CD4-positive, alpha-beta T cell treated with Interleukin-12 subunit alpha and Interleukin-12 subunit beta, for 1 hour (primary cell): ENCODE measurements around the gene UPF1.

Experiments
- DNase-seq: peaks from one replicate; pipeline ENCODE4 v3.0.0-alpha.2; 2020

UPF1 gene

DNA sequence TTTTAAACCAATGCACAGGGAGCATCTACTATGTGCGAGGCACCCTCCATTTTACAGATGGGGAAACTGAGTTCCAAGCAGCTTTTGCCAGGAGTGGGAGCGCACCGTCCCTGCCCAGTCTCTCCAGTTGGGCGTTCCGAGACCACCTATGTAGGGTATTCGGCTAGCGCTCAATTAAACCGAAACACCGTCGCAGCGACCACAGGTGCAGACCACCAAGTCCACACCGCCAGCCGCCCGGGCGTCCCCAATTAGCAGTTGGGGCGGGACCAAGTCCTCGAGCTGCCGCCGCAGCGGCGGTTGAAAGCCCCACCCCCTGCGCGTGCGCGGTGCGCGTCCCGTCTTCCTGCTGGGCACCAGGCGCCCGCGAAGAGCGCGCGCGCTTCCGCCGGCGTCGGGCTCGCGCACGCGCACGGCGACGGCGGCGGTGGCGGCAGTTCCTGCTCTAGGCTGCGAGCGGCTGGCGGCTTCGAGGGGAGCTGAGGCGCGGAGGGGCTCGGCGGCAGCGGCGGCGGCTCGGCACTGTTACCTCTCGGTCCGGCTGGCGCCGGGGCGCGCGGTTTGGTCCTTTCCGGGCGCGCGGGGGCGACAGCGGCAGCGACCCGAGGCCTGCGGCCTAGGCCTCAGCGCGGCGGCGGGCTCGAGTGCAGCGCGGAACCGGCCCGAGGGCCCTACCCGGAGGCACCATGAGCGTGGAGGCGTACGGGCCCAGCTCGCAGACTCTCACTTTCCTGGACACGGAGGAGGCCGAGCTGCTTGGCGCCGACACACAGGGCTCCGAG is at the start of gene UPF1:
UPF1 (plus strand) TSS at position 436 of the 782 bp plus-strand sequence; CDS start at position 687, 251 bp downstream.
- peak; percentile 97 for DNase-seq

DNA sequence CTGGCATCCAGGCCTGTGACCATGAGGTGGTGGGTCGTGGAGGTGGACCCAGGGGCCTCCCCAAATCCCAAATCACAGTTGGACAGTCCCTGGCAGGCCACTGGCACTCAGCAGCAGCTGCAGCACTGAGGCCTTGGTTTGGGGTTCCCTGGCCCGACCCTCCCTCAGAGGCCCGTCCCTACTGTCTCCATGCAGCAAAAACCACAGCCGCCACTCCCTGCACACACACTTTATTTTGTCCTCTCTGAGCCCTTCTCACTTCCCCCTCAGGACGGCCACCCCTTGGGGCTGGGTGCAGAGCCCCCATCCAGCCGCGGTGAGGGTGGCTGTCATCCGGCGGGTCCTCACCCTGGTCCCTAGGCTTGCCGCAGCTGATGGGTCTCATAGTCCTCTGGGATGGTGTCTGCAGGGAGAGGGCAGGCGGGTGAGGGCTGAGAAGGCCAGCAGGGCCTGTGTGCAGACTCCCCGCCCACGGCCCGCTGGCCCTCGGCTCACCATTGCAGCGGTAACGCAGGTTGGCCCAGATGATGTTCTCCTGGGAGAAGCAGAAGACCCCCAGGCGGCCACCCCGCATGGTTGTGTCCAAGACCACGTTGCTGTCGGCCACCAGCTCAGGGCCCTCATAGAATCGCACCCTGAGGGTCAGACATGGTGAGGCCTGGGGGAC is 49.1 kb upstream of the UPF1 start:
- DNase-seq: no peak

DNA sequence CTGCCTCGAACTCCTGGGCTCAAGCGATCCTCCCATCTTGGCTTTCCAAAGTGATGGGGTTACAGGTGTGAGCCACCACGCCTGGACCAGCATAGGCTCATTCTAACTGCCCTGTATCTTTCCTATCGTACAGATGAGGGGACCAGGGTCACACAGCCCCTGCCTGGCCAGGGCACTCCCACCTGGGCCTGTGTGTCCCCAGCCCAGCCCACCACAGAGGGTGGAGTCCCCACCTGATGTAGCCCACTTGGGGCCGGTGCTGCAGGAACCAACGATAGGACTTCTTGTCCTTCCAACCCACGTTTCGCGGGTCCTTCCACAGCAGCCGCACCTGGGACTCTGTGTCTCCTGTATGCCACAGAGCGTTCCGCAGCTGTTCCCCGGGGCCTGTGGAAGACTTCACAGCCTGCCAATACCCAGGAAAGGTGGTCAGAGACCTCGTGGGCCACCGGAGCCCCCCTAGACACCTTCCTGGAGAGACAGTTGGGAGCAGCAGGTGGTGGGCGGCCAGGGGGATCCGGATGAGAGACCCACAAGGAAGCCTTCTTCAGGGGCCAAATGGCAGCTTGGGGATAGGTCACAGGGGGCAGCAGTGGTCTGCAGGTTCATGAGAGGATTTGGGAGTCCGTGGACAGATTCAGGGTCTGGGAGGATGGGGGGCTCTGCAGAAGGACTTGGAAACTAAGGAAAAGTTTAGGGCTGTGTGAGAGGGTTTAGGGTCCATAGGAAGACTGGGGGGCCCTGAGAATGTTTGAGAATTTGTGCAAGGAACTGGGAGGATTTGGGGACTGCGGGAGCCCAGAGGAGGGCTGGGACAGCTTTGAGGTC is 47.6 kb upstream of the UPF1 start:
- no peak for DNase-seq

DNA sequence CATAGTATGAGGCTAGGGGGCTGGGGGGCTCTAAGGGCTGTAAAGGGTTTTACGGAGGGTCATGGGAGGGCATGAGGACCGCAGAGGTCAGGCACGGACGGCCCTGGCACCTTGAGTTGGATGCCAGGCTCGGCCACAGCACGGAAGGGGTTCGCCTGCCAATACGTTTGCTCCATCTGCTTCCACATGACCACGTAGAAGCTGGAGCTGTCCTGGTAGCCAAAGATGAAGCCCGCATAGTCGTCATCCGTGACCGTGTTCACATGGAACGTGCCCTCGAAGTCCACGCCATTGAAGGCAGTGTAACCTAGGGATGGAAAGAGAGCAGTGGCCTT is 47.0 kb upstream of the UPF1 start:
- no peak for DNase-seq

DNA sequence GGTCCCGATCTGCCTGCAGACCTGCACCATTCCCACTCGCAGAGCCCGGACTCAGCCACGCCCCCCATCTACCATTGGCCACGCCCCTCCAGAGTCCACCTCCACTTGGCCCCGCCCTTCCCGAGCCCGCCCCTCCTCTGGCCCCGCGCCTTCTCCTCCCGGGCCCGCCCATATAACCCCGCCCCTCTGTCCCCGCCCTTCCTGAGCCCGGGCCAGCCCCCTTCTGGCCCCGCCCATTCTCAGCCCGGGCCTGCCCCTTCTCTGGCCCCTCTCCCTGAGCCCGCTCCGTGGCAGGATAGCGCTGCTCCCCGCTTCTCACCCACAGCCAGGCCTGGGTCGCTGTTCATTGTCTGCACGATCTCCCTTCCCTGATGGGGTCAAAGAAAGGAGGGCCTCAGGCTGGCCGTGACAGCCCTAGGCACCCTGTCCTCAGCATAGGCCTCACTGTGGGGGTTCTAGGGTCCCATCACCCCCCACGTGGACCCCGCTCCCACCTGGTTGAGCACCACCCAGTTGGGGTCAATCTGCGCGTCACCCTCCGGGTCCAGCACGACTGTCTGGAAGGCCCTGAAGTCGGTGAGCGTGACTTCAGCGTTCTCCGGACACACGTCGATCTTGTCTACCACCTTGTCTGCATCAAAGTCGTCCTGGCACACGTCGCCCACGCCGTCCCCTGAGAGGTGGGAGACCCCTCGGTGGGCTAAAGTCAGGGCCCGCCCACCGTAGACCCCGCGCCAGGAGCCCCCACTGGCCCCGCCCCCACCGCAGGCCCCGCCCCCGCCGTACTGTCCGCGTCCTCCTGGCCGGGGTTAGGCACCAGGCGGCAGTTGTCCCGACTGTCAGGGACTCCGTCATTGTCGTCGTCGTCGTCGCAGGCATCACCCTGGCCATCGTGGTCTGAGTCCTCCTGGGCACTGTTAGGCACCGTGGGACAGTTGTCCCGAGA is 46.3 kb upstream of the UPF1 start:
- DNase-seq: peak; percentile 74

DNA sequence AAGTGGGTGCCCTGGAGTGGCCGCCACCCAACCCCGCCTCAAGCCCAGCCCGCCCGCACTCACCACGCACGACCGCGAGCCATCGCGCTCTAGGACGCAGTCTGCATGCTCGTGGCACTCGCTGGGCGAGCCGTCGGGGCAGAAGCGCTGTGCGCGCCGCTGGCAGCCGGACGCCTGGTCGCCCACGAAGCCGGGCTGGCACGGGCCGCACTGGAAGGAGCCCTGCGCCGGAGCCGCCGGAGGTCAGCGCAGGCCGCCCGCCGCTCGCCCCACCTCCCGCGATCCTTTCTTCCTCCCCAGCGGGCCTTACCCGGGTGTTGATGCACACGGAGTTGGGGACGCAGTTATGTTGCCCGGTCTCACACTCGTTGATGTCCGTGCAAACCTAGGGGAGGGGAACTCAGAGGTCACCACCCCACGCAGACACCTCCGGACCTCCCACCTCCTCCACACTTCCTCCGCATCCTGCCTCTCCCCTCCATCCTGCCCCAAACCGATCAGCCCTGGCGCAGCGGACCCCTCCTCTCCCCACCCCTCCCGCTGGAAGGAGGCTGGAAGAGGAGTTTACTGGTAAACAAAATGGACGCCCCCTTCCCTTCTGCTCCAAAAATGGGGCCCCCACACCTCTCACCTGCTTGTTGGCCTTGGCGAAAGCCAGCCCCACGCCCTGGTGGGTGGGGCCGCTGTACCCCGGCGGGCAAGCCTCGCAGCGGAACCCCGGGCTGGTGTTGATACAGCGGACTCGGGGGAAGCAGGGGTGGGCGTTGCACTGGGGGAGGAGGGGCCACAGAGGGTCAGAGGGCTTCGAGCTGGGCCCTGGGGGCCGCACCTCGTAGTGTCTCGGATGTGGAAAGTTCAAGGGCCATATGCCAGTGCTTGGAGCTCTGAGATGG is 43.0 kb upstream of the UPF1 start:
- DNase-seq: no peak

DNA sequence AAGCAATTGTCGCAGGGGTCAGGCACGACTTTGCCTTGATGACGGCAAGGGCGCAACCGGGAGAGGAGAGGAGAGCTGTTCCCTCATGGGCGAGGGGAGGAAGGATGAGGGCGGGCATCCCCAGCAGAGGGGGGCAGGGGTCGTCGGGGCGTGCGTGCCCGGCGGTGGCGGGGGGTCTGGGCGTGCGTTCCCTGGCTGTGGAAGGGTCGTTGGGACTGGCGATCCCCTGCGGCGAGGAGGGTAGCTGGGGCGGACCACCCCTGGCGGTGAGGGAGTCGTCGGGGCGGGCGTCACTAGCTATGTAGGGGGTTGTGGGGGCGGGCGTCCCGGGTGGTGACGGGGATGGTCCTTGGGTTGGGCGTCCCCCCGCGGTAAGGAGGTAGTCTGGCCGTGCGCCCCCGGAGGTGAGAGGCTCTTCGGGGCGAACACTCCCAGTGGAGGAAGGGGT is 42.3 kb upstream of the UPF1 start:
- DNase-seq: no peak

DNA sequence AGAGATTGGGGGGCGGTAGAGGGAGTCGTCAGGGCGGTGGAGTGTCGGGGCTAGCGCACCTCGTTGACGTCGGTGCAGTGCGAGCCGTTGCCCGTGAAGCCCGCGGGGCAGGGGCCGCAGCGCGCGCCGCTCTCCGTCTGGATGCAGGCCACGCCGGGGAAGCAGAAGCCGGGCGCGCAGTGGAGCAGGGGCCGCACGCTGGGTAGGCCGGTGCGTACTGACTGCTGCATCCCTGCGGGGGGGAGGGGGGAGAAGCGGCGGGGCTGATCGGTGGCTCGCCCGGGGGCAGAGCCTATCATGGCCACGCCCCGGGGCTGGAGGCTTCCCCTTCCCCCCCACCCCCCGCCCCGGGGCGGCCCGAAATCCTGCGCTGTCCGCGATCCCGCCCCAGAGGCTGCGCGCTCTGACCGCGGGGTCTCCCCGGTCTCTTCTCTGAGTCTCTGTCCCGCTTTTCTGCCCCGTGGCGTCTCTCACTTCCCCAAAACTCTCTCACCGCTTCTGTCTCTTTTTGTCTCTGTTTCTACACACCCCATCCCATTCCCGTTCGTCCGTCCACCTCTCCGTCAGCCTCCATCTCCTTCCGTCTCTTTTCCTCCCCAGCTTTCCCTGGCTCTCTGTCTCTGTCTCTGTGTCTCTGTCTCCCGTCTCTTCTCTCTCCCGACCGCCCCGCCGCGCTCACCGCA is 41.7 kb upstream of the UPF1 start:
- peak; percentile 34 for DNase-seq

DNA sequence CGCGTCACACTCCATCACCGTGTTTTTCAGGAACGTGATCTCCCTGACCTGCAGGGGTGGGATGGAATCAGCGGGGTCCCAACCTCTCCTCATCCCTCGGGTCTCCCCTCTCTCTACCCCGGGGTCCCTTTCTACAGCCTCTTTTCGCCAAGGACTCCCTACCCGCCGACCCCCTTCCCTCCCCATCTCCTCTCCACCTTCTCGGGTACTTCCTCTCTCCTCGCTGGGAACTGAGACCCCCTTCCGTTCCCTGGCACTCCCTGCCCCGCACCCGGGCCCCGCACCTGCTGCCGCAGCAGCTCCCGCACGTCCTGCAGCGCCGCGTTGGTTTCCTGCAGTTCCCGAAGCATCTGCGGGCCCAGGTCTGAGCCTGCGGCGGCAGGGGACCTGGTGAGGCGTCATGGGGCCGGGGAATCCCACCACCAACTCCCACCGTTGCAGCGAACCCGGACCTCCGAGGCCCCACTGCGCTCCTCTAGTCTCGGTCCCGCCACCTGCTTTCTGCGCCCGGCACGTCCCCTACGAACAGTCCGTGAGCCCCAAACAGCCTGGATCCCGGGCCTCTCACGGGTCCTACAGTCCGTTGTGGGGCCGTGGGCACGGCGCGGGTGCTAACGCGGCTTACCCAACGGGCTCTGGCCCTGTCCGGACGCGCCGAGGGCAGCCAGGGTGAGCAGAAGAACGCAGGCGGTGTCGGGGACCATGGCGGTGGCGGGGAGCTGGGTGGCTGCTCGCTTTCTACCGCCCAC is 41.0 kb upstream of the UPF1 start, which contains the start of gene COMP:
COMP (minus strand) TSS at position 740 of the 749 bp plus-strand sequence; CDS start at position 704, 36 bp downstream.
- no peak for DNase-seq

DNA sequence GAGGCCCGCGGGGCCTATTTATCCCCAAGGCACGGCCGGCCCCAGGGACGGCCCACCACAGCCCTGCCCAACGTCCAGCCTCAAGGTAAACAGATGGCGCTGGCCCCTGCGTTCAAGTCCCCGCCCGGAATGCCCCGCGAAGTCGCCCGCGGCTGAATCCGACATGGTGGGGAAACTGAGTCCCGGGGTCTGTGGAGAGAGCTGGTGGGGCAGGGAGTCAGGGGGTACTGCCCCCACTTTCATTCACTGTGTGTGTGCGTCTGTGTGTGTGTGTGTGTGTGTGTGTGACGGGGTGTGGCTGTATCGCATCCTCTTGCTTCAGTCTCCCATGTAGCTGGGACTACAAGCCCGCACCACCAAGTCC is 40.5 kb upstream of the UPF1 start:
- no peak for DNase-seq

DNA sequence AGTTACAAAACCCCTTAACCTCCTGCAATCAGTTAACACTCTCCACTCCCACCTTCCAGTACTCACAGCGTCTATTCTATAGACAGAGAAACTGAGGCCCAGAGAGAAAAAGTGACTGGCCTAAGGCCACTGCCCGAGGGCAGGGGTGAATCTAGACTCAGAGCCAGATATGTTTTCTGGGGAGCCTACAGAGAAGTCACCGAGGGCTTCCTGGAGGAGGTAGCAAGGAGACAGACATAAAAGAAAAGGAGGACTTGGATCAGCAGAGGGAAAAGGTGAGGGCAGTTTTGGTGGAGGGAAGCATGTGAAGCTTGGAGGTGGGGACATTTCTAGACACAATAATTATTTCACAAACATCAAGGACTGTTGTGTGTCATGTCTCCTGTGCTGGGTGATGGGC is 39.1 kb upstream of the UPF1 start:
- no peak for DNase-seq

DNA sequence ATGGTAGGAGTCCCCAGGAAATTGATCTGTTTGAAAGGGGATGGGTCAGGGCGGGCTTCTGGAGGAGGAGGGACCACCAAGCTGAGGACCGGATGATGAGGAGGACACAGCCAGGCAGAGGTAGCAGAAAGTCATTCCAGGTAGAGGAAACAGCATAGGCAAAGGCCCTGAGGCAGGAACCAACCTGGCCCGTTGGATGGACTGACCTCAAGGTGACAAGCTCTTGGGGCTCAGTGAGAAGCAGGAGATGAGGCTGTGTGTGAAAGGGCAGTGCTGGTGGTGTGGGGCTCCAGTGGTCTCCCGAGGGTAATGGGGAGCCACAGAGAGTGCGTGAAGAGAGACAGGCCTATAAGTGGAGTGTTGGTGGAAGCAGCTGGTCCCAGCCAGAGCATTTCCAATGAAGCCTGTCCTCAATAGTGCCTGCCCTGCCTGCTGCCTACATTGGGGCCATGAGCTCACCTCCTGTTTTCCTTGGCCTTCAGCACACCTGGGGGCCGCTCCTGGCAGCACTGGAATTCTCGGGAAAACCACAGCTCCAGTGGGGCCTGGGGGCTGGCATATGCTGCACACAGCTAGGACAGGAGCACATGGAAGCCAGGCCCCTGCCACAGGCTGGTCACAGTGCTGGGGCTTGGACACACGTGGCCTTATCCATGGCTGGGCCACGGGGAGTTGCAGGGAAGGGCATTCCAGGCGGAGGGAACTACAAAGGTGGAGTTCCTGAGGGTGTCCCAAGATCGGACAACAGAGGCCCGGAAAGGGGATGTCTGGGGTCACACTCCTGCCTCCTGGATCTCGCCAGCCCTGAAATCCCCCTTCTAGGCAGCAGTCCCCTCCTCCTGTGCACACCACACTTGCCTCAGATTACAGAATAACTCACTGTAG is 38.4 kb upstream of the UPF1 start:
- no peak for DNase-seq

DNA sequence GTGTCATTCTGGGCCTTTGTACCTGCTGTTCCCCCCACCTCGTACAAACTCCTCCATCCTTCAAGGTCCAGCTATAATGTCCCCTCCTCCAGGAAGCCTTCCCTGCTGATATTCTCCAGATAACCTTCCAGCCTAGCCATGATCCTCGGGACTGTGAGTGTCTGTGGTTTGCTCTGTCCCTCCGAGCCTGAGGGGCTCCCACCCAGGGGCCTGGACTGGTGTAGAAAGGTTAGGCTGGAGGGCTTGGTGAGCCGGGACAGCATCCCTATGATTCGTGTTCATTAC is 37.8 kb upstream of the UPF1 start:
- no peak for DNase-seq

DNA sequence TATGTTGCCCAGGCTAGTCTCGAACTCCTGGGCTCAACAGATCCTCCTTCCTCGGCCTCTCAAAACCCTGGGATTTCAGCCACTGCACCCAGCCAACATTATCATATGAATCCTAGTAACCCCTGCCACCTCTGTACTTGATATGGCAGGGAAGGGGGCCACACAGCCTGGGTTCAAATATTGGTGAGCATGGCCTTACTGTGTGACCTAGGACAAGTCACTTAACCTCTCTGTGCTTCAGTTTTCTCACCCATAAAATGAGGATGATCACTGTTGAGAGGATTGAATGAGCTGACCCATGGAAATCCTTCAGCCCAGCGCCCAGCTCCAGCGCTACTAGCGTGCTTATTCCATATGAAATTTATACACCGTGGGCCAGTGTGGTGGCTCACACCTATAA is 37.1 kb upstream of the UPF1 start:
- no peak for DNase-seq

DNA sequence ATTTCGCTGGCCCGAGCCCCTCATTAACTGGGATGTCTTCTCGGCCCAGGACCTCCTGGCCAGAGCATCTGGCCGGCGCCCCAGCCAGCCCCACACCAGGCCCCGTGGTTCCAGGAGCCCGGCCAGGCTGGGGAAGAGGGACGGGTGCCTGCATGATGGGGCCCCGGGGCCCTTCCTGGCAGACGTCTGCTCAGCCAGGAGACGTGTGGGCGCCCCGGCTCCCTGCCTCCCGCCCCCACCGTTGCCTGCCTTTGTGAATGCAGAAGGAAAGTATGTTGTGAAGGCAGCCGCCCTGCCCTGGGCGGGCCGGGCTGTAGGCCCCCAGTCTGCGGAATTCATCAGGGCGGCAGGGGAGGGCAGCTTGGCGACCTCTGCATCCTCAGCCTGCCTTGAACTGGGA is 36.2 kb upstream of the UPF1 start:
- no peak for DNase-seq

DNA sequence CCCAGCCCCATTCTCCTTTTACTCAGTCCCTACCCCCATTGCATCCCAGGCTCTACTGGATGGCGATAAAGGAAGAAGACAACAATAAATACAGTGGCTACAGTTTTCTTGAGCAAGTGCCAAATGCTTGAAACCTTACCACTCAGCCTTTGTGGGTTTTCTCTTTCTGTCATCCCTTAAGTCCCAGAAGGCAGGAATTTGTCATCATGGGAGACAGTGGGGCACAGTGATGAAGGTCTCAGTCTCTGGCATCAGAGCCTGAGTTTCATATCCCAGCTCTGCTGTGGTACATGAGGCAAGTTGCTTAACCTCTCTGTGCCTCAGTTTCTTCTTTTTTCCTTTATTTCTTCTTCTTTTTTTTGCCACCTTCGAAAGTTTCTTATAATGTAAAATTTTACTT is 35.5 kb upstream of the UPF1 start:
- DNase-seq: no peak

DNA sequence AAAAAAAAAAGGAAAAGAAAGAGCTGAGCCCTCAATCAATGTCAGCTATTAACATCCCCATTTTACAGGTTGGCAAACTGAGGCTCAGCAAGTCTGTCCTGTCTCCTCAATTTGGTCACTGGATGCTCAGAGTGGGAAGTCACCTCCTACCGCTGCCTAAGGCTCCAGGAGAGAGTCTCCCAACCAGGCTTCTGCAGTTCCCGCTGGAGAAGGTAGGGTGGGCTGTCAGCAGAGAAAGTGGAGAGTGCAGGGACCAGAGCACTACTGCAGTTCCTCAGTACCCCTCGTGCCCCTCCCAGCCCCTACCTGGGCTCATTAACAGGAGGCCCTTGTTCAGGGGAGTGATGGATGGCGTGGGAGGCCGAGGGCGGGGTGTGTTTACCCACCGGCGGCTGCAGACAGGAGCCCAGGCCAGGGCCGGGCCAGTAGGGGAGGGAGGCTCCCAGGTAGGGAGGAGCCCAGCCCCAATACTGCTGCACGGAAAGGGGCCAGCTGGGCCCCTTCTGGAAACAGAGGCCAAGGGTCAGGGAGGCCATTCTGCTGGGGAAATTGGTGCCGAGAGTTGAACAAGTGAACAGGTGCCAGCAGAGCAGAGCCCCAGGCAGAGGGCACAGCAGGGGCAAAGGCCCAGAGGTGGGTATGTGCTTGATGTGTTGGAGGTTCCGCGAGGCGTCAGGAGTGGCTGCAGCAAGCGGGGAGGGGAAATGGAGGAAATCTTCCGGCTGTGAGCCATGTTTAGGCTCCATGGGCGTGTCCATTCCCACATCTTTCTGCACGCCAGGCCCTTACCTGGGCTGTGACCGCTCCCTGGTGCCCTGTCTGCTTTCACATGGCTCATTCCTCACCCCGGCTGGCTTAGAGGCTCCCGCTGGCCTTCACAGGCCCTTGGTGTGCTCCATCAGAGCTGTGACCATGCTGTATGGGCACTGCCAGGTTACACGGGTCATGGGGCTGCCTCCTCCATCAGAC is 33.1 kb upstream of the UPF1 start:
- no peak for DNase-seq

DNA sequence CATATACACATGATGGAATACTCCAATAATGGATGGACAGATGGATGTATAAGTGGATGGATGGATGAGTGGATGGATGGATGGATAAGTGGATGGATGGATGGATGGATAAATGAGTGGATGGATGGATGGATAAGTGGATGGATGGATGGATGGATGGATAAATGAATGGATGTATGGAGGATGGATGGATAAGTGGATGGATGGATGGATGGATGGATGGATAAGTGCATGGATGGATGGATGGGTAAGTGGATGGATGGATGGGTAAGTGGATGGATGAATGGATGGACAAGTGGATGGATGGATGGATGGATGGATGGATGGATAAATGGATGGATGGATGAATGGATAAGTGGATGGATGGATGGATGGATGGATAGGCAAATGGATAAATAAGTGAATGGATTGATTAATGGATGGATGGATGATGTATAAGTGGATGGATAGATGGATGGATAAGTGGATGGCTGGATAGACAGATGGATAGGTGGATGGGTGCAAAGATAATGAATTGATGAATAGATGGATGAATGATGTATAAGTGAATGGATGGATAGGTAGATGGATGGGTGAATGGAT is 32.3 kb upstream of the UPF1 start:
- DNase-seq: no peak
